Epidermal melanocyte (primary cell): Measurements from ENCODE around the gene MRPS6.

Source experiments
- DNase-seq: peaks from one replicate; pipeline ENCODE4 v3.0.0; 2011; ENCODE audit warnings: low spot score; ENCODE audit not compliant: insufficient read length

The MRPS6 gene

GRCh38 chr21:34100337-34100736 is 27.0 kb downstream of the MRPS6 start:
- no peak for DNase-seq

- no peak for DNase-seq
These were observed 27.4 kb downstream of the MRPS6 start for GRCh38 chr21:34100790-34101189.

DNA sequence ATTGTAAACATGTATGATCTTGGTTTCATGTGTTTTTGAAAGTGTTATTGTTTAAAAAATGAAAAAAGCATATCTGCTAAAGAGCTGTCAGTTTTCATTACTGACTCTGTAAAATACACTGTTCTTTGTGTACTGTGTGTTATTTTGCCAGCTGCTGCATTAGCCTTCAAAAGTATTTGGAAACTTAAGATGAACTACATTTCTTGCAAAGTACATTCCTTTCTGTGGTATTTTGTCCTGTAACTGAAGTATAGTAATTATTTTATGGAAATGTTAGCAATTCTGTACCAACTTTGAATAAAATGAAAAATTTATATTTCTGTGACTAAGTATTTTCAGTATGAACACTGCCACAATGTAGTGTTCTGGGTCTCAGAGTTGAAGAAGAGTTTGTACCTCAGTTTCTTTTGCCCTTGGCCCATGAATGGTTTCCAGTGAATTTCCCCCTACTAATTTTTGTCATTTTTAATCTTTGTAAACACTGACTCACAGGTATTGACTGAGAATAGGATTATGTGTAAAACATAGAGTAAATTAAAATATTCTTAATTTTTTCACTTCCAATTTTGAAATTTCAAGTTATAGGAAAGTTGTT is 32.7 kb downstream of the MRPS6 start:
- no peak for DNase-seq

GRCh38 chr21:34107606-34108005 is 34.2 kb downstream of the MRPS6 start:
- no peak for DNase-seq

- DNase-seq: no peak
These were observed 35.7 kb downstream of the MRPS6 start for GRCh38 chr21:34109075-34109474.

- no peak for DNase-seq
These were observed 37.3 kb downstream of the MRPS6 start for GRCh38 chr21:34110594-34111202.

GRCh38 chr21:34112316-34113033 is 39.1 kb downstream of the MRPS6 start:
- DNase-seq: no peak

- no peak for DNase-seq
These were observed 40.5 kb downstream of the MRPS6 start for GRCh38 chr21:34113842-34114241.

GRCh38 chr21:34115160-34115559 is 41.8 kb downstream of the MRPS6 start:
- DNase-seq: no peak

- DNase-seq: no peak
These were observed 43.2 kb downstream of the MRPS6 start for GRCh38 chr21:34116569-34116968.

DNA sequence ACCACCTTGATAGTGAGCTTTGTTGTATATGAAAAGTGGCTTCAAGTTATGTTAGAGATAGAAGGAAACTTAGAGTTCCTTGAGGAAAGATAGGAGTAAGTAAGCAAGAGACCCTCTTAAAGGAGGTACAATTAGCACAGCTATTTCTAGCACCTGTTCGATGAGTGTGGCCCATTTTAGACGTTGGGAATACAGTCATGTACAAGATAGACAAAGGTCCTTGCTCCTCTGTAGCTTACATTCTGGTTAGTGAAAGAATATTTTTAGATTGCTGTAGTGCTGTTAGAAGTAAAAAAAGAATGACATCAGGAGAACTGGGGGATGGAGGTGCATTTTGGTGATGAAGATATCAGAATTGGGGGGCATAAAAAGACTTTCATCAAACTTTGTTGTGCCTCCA is 47.5 kb downstream of the MRPS6 start:
- no peak for DNase-seq

DNA sequence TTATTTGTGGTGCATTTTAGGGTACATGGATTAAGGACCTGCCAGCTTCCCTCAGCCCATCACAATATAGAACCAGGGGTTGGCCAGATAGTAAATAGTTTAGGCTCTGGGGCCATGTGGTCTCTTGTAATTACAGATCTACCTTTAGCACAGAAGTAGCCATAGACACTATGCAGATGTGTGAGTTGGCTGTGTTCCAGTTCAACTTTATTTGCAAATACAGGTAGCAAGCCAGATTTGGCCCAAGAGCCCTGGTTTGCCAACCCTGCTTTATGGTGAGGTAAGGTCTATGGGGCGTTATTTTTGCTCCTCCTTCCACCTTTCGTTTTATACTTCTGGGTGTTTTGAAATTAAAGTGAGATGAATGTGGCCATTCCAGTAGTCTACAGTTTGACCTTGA is 48.7 kb downstream of the MRPS6 start:
- no peak for DNase-seq

DNA sequence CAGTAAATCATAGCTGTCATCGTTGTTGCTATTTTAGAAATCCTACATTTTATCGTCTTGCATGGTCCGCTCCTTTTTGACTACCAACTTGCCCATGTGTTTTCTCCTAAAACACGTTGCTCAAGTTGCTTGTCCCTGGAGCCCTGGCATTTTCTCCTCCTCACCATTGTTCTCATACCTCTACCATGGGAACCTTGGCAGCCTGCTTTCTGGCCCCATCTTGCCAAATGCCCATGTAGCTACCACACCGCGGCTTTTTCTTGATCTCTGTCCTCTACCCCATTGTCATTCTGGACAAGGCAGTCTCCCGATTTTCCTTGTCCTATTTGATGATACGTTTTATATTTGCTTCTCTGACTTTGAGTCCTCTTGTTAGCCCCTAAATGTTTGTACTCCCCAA is 50.2 kb downstream of the MRPS6 start:
- DNase-seq: no peak

- no peak for DNase-seq
These were observed 52.9 kb downstream of the MRPS6 start for GRCh38 chr21:34126269-34126668.

- DNase-seq: no peak
These were observed 53.3 kb downstream of the MRPS6 start for GRCh38 chr21:34126691-34127090.

GRCh38 chr21:34128124-34128523 is 54.7 kb downstream of the MRPS6 start:
- no peak for DNase-seq

- DNase-seq: no peak
These were observed 55.3 kb downstream of the MRPS6 start for GRCh38 chr21:34128674-34129038.

- peak; percentile 47 for DNase-seq
These were observed 55.9 kb downstream of the MRPS6 start for GRCh38 chr21:34129039-34129891.

DNA sequence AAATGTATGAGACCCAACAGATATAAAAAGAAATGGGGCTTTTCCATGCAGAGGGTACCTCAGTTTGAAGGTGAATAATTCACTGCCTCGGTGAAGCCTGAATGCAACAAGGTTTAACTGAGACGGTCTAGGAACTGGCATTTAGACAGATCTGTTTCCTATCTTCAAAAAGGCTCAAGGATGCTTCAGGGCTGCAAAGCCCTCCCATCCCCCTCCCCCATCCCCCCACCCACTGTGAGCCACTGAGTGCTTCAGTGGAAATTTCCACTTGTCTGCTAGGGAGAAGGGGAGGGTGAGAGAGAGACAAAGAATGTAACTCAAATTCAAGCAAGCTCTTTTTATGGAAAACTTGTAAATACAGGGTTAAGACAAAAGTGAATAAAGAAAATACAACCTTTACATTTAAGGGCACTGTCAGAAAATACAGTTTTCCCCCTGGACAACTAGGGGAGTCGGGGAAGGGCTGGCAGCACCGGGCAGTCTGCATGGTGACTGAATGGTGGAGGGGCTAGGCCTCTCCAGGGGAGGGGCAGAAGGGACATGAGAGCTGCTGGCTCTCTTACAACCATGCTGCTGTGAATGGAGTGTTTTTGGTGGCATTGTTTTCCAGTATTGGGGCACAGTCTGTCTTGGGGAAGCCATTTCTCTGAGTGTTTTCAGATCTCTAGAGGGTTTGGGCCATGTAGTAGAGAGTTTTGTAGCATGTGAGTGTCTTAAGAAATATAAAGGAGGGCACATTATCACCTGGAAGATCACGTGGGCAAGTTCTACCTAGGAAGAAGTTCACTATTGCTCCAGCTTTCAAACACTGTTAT is 56.7 kb downstream of the MRPS6 start:
- DNase-seq: no peak

GRCh38 chr21:34130716-34130985 is 57.3 kb downstream of the MRPS6 start:
- no peak for DNase-seq

GRCh38 chr21:34131586-34131985 is 58.2 kb downstream of the MRPS6 start:
- no peak for DNase-seq
